Glutamatergic neuron (in vitro differentiated cells): ENCODE measurements around the gene CLSTN2. TPM values are rescaled to one million over a fixed set of nuclear protein-coding genes. Genes with fewer than 3 reads are reported as not detected.

Experiments used
- DNase-seq: peaks from one replicate; pipeline ENCODE4 v3.0.0; 2022
- H3K27ac Mint-ChIP-seq: one replicate; pipeline ENCODE4 v1.8.0; 2020; ENCODE audit warnings: mild to moderate bottlenecking, mixed read lengths, inconsistent platforms; ENCODE audit not compliant: unreplicated experiment
- H3K27me3 Mint-ChIP-seq: one replicate; pipeline ENCODE4 v1.8.0; 2020; ENCODE audit warnings: mild to moderate bottlenecking, moderate library complexity, mixed read lengths, inconsistent platforms; ENCODE audit not compliant: unreplicated experiment
- H3K36me3 Mint-ChIP-seq: one replicate; pipeline ENCODE4 v1.8.0; 2020; ENCODE audit warnings: mild to moderate bottlenecking, mixed read lengths, inconsistent platforms; ENCODE audit not compliant: unreplicated experiment
- H3K4me1 Mint-ChIP-seq: one replicate; pipeline ENCODE4 v1.8.0; 2020; ENCODE audit warnings: mild to moderate bottlenecking, low read depth, mixed read lengths, inconsistent platforms; ENCODE audit not compliant: unreplicated experiment
- H3K4me3 Mint-ChIP-seq: one replicate; pipeline ENCODE4 v1.8.0; 2020; ENCODE audit warnings: mild to moderate bottlenecking, mixed read lengths, inconsistent platforms; ENCODE audit not compliant: unreplicated experiment
- H3K9me3 Mint-ChIP-seq: one replicate; pipeline ENCODE4 v1.8.0; 2020; ENCODE audit warnings: mild to moderate bottlenecking, moderate library complexity, mixed read lengths, inconsistent platforms; ENCODE audit not compliant: unreplicated experiment
- total RNA-seq: library from RNA; stranded (reverse); fragmentation: NEBNext Ultra II Directional; extraction: Animal tissue kit (Norgen Biotek cat#: 25700); gene quantifications from one replicate; pipeline ENCODE4 v1.2.1, GENCODE V29; 2021; ENCODE audit not compliant: unreplicated experiment
- TF ChIP-seq, protein P1 (sequence below): fragments of 200-600 bp; sonication (generic); IDR thresholded peaks from one replicate; pipeline ENCODE4 v1.5.0; 2021; ENCODE audit not compliant: partially characterized antibody, unreplicated experiment

Gene CLSTN2
- total RNA-seq, 1 donor from 2014 or later = 3.1 TPM

DNA sequence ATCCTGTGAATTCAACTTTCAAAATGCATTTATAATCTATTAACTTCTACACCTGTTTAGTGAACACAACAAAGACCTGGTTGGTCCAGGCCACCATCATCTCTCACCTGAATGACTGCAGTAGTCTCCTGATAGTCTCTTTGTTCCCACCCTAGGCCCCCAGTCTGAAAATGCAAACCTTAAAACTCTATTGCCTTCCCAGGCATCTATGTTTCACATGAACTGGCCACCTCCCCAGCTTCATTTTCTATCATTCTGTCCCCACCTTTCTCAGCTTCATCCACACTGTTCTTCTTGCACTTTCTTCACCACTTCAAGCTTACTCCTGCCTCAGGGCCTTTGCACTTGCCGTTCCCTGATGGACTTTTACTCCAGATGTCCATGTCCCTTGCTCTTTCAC lies 45.0 kb downstream of the CLSTN2 start:
- DNase-seq = no peak
- Mint-ChIP-seq H3K9me3 (no peaks in the 10 kb centered on the region), H3K27ac (no peak overlapping the region), H3K4me1 (peaks cover 8% of the 10 kb centered on the region), H3K36me3 (peaks cover 6% of the 10 kb centered on the region), H3K4me3 (no peak overlapping the region), H3K27me3 (peaks cover 2% of the 10 kb centered on the region)
- TF ChIP-seq, protein P1, sequence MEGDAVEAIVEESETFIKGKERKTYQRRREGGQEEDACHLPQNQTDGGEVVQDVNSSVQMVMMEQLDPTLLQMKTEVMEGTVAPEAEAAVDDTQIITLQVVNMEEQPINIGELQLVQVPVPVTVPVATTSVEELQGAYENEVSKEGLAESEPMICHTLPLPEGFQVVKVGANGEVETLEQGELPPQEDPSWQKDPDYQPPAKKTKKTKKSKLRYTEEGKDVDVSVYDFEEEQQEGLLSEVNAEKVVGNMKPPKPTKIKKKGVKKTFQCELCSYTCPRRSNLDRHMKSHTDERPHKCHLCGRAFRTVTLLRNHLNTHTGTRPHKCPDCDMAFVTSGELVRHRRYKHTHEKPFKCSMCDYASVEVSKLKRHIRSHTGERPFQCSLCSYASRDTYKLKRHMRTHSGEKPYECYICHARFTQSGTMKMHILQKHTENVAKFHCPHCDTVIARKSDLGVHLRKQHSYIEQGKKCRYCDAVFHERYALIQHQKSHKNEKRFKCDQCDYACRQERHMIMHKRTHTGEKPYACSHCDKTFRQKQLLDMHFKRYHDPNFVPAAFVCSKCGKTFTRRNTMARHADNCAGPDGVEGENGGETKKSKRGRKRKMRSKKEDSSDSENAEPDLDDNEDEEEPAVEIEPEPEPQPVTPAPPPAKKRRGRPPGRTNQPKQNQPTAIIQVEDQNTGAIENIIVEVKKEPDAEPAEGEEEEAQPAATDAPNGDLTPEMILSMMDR = no peak

GRCh38 chr3:139982404-139982803 lies 47.4 kb downstream of the CLSTN2 start:
- no peak overlapping the region for H3K27ac Mint-ChIP-seq
- no peak overlapping the region for H3K4me3 Mint-ChIP-seq
- H3K9me3 Mint-ChIP-seq = no peaks in the 10 kb centered on the region
- no peak for DNase-seq
- H3K27me3 Mint-ChIP-seq = peaks cover 2% of the 10 kb centered on the region
- TF ChIP-seq, protein P1 = no peak
- peaks cover 6% of the 10 kb centered on the region for H3K36me3 Mint-ChIP-seq
- peaks cover 2% of the 10 kb centered on the region for H3K4me1 Mint-ChIP-seq

DNA sequence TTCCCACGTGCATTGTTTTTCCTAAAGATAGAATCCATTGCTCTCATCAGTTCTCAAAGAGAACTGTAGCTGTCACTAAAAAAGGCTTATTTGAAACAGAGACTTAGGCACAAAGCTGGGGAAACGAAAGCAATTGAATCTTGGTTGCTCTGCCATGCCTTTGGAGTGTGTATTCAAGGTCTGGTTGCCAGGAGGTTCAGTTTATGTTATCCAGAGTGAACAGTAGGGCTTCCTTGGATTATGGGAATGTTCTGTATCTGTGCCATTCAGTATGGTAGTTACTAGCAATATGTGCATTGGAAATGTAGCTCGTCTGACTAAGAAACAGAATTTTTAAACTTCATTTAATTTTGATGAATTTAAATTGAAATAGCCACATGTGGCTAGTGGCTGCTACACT lies 50.6 kb downstream of the CLSTN2 start:
- no peak overlapping the region for H3K4me3 Mint-ChIP-seq
- H3K27me3 Mint-ChIP-seq = peaks cover 2% of the 10 kb centered on the region
- TF ChIP-seq, protein P1 = no peak
- peaks cover 2% of the 10 kb centered on the region for H3K4me1 Mint-ChIP-seq
- peaks cover 6% of the 10 kb centered on the region for H3K36me3 Mint-ChIP-seq
- DNase-seq = no peak
- no peak overlapping the region for H3K27ac Mint-ChIP-seq
- H3K9me3 Mint-ChIP-seq = peaks cover 1% of the 10 kb centered on the region

DNA sequence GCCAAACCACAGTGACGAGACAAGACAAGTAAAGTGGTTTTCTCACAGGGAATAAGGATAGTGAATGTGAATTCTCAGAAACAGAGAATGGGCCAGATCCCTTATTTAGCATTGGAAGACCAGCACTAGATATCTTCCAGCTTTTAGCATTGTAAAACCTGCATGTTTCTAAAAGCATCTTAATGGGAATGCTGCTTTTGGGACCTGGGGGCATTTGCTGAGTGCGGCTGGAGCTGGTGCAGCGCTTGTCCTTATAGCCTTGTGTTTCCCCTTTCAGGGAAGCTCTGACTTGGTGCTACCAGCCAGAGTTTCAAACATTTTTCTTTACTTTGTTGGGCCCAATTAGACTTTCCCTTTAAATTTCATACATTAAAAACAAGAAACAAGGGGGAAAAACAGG lies 52.9 kb downstream of the CLSTN2 start:
- no peak overlapping the region for H3K27ac Mint-ChIP-seq
- H3K4me1 Mint-ChIP-seq = peaks cover 2% of the 10 kb centered on the region
- no peak for DNase-seq
- peaks cover 6% of the 10 kb centered on the region for H3K36me3 Mint-ChIP-seq
- H3K27me3 Mint-ChIP-seq = peaks cover 2% of the 10 kb centered on the region
- TF ChIP-seq, protein P1 = no peak
- H3K4me3 Mint-ChIP-seq = no peak overlapping the region
- peaks cover 1% of the 10 kb centered on the region for H3K9me3 Mint-ChIP-seq

DNA sequence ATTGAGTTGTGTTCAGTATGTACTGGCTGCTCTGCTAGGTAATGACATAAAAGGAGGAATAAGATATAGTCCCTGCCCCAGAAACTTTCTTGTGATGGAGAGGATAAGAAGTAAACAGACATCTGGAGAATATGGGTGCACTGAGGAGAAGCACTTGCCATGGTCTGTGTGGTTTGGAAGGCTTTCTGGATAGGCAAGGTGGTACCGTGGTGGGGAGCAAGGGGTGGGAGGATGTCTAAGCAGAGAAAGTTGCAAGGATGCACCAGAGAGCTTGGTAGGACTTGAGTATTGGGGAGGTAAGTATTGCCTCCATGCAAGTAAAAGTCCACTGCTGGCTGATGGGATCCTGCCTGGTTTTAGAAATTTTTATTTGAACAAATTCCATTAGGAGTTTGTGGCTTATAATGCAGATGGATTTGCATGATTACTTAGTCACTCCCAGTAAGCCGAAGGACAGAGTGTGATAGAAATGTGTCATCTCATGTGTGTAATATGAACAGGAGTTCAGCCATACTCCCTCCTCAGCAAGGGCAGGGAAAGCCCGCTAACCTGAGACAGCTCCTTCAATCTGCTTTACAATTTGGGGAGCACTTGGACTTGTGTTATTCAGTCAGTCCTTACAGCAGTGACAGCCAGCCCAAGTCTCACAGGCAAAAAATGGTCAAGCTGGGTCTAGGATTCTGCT lies 53.6 kb downstream of the CLSTN2 start:
- Mint-ChIP-seq H3K27ac (no peak overlapping the region), H3K9me3 (peaks cover 1% of the 10 kb centered on the region), H3K36me3 (peaks cover 6% of the 10 kb centered on the region), H3K4me3 (no peak overlapping the region), H3K4me1 (peaks cover 2% of the 10 kb centered on the region), H3K27me3 (peaks cover 2% of the 10 kb centered on the region)
- DNase-seq = no peak
- TF ChIP-seq, protein P1 = no peak
